Stimulated activated CD4-positive, alpha-beta T cell treated with anti-CD3 and anti-CD28 coated beads, Interleukin-2, amount 100 ng/mL, for 4 hours (primary cell): Measurements from ENCODE around the gene KATNBL1.
"Not testable (repeated sequence)": the region's sequence is repeated elsewhere in the genome, so short reads cannot be mapped to it uniquely, and the experiment has no call there.

ENCODE experiments used
- DNase-seq: peaks from one replicate; pipeline ENCODE4 v3.0.0-alpha.2; 2020; ENCODE audit warnings: low read depth

The KATNBL1 gene

GRCh38 chr15:34193272-34193671 is 16.6 kb downstream of the KATNBL1 start:
- DNase-seq, result not testable (repeated sequence)

- DNase-seq, result no peak
These were observed 21.2 kb downstream of the KATNBL1 start for GRCh38 chr15:34188711-34189110.

GRCh38 chr15:34185666-34186065 is 24.2 kb downstream of the KATNBL1 start:
- DNase-seq, result no peak

- no peak for DNase-seq
These were observed 27.0 kb downstream of the KATNBL1 start for GRCh38 chr15:34182942-34183341.

- no peak for DNase-seq
These were observed 30.7 kb downstream of the KATNBL1 start for GRCh38 chr15:34179234-34179633.

- DNase-seq, result not testable (repeated sequence)
These were observed 43.8 kb downstream of the KATNBL1 start for GRCh38 chr15:34165987-34166573.

- DNase-seq, result no peak
These were observed 48.5 kb downstream of the KATNBL1 start for GRCh38 chr15:34161329-34161963.

GRCh38 chr15:34160735-34161134 is 49.2 kb downstream of the KATNBL1 start:
- no peak for DNase-seq

GRCh38 chr15:34158355-34158754 is 51.5 kb downstream of the KATNBL1 start:
- DNase-seq, result no peak

- no peak for DNase-seq
These were observed 54.0 kb downstream of the KATNBL1 start for GRCh38 chr15:34155859-34156258.

- DNase-seq, result no peak
These were observed 55.1 kb downstream of the KATNBL1 start for GRCh38 chr15:34154725-34155204.

GRCh38 chr15:34147371-34148140 is 62.3 kb downstream of the KATNBL1 start:
- no peak for DNase-seq

- DNase-seq, result no peak
These were observed 76.4 kb downstream of the KATNBL1 start for GRCh38 chr15:34133511-34133910.

GRCh38 chr15:34132881-34133280 is 77.0 kb downstream of the KATNBL1 start:
- DNase-seq, result no peak

GRCh38 chr15:34128898-34129297 is 81.0 kb downstream of the KATNBL1 start:
- DNase-seq, result no peak

- DNase-seq, result no peak
These were observed 83.4 kb downstream of the KATNBL1 start for GRCh38 chr15:34126522-34126921.

GRCh38 chr15:34125945-34126344 is 84.0 kb downstream of the KATNBL1 start:
- DNase-seq, result no peak

GRCh38 chr15:34124651-34125050 is 85.2 kb downstream of the KATNBL1 start:
- DNase-seq, result no peak

- DNase-seq, result no peak
These were observed 87.1 kb downstream of the KATNBL1 start for GRCh38 chr15:34122771-34123183.

GRCh38 chr15:34121786-34122185 is 88.1 kb downstream of the KATNBL1 start:
- not testable (repeated sequence) for DNase-seq

- not testable (repeated sequence) for DNase-seq
These were observed 89.5 kb downstream of the KATNBL1 start for GRCh38 chr15:34120420-34120819.

GRCh38 chr15:34119291-34119690 is 90.6 kb downstream of the KATNBL1 start:
- no peak for DNase-seq

GRCh38 chr15:34116620-34117019 is 93.3 kb downstream of the KATNBL1 start:
- no peak for DNase-seq
